ENCODE measurements around the gene TCF4.

TCF4 gene

DNA sequence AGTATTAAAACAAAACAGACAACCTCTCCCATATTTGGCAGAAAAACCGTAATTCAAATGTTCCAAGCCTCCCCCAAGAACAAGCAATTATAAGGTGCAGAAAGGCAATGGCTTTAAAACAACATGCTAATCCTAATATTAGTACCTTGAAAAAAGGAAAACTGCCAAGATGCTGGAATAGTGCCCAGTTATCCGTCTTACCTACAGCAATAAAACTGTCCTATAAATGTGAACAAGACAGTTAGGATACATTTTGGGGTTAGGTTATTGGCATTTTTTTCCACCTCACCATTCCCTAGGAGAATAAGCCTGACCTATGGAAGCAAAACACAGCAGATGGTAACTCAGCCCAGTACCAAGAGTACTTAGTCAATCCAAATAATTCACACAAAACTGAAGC lies 83.2 kb downstream of the TCF4 start:
- DNase-seq = no peak

DNA sequence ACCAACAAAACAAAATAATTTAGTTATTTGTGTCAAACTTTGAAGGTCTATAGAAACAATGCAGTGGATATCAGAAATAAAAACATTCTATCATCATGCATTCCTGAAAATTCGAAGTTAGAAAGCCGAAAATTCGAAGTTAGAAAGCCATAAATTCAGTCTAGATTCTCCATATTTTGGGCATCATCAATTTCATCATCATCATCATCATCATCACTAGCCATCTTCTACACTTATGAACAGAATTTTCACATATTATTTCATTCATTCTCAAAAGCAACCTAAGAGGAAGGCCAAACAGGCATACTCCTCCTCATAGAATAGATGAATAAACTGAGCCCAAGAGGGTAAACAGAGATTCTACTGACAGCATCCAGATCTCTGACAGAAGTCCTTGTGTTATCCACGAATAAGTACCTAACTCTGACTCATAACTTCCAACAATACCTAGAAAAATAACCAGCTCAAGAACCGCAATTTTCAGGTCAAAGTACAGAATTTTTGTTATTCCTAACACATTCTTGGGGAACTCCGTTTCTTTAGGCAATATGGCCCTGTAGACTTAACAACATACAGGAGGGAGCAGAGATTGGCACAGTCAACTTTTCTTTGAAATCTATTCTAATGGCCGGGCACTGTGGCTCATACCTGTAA lies 84.7 kb downstream of the TCF4 start:
- DNase-seq = no peak

DNA sequence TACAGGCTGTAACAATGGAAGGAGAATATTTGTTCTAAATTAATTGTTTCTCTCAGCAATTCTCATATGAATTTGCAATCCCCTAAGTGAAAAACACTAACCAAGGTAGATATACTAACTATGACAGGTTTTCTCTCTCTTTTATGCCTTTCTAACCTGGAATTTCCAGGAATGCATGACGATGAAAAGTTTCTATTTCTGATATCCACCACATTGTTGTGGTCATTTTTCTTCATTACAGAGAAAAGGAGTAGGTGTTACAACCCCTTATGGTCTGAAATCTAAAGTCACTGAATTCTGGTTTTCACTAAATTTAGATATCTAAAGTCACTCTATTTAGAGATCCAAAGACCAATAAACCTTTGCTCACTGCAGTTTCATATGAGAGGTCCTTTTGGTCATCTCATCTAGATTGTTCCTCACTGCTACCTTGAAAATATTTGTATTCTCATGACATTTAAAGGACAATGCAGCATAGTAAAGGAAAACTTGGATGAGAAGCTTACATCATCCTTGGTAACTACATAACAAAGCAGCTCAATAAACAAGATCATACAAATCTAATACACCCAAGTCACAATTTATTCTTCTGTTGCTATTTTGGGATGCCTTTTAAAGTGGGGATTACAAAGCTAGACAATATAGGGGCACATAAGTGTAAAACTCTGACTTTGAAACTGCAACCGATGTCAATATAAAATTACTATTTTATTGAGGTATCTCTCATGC lies 85.8 kb downstream of the TCF4 start:
- DNase-seq = no peak

DNA sequence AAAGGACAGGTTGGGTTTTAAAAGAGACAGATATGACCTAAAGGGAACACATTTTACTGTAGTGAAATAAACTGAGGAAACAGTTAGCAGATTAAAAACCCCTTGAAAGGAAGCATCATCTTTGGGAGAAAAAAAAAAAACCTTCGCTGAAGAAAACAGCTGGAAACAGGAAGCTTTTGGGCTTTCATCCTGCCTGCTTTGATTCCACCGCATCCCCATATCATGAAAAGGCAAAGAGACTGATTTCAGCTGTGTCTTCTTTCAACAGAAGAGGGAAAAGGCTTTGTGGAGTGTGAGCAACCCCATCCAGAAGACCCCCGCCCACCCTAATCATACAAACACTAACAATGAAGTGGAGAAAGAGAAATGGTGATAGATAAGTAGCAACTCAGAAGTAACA lies 86.4 kb downstream of the TCF4 start:
- no peak for DNase-seq

DNA sequence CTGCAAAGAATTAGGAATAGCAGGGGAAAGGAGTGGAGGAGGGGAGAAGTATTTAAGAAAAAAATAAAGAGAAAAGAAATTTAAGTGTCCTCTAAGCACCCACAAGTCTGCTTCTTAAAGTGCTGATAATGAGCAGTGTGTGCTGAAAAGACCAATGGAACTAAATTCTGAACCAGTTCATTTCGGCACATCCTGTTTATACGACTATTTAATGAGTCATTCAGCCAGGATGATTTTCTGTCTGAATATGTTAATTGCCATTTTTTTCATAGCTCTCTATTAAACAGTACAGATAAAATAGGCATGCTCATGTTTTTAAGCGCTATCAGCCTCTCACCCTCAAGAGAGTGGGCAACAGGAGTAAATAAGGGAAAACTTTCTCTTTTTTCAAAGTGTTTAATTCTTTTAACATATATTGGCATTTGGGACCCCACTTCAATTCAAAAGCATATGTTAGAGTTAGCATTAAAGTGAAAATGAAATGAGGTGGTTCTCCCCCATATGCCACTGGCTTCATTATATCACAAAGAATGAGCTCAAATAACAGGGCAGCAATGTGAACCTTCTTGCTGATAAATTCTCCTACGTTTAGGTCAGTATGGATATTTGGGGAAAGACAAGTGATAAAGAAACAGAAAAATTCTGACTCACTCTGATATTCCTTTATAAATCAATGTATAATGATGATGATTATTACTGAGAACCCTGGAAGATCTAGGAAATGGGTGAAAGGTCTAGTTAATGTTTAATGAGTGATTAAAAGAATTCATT lies 87.5 kb downstream of the TCF4 start:
- DNase-seq = no peak

DNA sequence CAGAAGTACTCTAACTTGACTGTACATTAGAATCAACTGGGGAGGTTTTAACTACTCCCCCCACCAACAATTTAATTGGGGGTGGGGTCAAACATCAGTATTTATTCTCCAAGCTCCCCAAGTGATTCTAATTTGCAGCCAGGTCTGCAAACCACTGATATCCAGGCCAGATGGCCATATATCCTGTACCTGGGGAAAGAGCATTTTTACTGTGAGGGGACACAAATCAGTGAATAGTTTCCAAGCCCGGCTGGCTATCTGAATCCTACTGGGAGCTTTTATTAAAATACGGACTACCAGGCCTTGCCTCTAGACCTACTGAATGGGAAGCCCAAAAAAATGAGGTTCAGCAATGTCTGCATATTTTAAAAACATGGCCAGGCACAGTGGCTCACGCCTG lies 88.5 kb downstream of the TCF4 start:
- no peak for DNase-seq

DNA sequence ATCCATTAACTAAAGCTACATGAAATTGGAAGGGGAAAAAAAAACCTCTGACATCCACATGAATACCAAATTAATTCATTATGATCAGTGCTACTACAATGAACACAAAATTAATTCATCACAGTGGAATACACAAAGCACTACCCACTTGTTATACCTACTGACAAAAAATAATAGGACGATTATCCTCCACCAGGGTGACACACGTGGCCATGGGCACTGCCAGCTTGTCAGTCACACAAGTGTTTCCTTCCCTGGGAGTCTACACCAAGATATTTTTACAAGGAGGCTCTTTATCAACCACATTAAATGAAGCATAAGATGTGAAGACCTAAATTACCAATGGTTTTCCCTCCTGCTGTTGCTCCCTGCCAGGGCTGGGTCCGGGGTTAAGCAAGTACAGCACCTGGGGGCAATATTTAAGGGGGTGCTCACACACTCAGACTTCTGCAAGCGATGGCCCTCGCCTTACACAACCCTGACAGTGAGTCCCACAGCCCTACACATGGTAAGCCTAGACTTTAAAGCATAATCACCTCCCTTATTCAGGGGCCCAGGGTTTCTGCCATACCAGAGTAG lies 90.1 kb downstream of the TCF4 start:
- no peak for DNase-seq

DNA sequence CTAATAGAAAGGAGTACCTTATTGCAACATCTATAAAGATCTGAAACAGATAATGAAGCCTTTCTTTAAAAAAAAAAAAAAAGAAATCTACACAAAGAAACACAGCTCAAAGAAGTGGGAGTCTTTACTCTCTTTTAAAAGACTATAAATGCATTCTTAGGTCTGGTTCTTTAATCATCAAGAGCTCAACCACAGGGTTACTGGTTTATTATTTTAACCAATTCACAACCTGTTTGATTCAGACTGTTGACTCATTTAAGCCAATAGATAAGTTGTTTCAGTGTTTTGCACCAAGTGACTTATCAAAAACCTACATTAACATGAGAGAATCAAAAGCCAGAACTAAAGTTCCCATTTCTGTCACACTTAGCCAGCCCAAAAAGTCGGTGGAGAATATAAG lies 93.1 kb downstream of the TCF4 start:
- DNase-seq = no peak

DNA sequence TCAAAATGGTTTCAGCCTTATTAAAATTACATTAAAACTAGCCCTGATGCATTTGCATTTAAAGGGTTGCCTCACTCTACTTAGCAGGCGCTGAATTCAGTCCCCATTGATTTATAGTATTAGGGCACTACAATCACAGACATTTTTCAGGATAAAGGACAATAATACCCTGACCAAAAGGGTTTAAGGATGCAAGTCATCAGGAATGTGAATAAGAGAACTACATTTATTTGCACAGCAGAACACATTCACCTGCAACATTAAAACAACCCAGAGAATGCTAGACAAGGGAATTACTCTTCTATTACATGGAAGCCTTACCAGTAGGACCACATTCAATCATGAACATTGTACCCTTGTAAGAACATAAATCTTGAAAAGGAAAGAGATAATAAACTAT lies 93.6 kb downstream of the TCF4 start:
- no peak for DNase-seq

DNA sequence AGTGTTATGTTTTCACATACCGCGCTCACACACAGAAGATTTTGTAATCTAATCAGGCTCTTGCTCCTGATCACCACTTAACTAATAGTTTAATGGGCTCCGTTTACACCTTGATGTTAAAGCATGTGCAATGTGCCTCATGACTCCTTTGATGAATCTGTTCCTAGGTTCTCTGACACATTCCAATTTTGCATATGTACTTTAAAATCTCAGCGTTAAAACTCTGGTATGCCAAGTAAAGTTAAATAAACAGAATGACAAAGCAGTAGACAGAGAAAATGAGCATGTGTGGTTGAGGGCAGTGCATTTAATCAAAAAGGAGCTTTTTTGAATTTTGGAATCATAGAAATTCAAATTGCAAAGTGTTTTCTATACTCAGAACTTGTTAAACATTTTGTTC lies 96.4 kb downstream of the TCF4 start:
- DNase-seq = no peak

DNA sequence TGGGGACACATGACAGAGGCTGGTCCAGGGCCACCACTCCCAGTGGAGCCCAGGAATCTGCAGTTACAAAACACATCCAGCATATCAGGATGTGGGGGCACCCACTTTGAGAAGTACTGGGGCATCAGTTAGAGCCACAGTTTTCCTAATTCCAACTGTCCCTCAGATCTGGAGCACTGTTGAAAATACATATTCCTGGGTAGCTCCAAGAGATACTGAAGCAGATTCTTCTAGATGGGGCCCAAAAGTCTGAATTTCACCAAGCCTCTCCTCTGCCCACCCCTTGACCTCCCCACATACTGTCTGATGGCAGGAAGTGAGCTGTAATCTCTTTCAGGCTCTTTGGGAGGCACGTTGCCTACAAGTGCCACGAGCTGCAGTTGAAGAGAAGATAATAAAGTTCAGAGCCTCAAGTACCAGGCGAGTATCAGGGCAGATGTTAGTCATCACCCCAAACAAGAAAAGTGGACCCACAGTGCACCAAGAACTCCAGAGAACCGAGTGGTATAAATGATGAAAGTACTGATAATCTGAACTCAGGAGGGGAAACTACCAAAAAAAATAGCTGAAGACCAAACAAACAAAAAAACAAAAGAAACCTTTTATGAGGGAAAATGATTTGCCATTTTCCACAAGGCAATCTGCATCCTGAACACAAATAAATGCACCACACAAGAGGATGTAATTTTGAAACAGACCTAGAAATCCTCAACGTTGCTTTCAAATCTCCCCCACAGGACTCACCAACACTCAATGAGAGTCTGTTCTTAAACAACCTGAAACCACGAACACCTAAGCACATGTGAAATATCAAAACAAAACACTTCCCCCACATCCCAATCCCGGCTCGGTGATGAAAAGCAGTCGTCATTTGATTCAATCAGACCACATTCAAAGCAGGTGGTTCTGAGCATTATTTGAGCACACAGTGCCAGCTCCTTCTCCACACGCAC lies 98.7 kb downstream of the TCF4 start:
- no peak for DNase-seq

DNA sequence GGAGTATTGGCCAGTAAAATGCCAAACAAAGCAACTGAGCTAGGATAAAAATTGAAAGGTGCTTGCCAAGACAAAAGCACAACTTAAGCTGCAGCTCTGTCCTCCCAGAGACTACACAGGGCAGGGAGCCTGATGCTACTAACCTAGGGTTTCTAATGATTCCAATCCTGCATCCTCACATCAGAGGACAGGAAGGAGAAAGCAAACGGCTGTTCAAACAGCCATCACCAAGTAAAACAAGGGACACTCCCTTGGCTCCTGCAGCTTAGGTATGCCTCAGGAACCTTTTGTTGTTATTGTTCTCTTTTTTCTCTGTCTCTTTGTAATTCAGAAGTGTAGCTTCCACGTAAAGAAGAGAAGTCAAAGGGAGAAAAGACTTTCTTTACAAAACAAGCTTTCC lies 99.5 kb downstream of the TCF4 start:
- DNase-seq = no peak

DNA sequence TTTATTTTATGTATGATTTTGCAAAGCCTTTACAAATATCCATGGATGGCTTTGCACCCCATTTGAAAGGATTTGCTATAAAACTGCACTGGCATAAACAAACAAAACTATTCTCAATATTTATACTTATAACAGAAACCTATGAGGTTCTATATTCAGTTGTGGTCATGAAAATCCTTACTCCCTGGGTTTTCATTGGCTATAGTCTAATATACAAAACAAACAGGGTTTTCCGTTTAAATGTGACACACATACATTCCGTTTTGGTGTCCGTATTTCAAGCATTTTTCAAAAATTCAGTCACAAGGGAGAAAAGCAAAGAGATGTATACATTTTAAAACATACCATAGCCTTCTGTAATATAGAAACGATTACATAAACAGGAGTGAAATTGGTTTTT lies 100.0 kb downstream of the TCF4 start:
- no peak for DNase-seq

DNA sequence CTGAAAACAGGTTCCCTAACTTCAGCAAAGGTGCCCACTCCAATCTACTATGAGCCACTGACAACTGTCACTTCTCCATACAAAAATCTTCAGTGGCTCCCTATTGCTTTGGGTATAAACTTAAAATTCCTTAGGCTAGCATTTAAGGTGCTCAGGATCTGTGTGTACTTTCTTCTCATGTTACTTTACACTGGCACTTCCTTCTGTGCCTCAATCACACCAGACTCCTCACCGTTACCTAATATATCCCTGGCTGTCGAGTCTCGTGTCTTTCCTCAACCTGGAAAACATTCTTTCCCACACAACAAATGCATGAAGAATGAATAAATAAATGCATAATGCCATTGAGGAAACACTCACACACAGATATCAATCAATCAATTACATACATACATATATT lies 101.1 kb downstream of the TCF4 start:
- no peak for DNase-seq

DNA sequence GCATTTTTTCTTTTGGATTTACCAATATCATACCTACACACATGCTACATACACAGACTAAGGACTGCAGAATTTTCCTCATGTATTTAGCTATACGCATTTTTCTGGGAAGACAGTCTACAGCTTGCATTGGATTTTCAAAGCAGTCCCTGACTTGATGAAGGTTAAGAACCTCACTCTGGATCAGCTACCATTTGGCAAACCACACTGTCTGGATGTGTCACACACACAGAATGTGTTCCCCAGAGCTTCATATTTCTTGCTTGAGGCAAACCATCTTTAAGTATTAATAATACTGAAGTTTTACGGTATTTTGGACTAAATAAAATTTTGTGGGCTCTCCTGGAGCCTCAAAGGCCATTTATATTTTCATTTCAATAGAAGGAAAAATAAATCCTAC lies 102.3 kb downstream of the TCF4 start:
- DNase-seq = no peak

DNA sequence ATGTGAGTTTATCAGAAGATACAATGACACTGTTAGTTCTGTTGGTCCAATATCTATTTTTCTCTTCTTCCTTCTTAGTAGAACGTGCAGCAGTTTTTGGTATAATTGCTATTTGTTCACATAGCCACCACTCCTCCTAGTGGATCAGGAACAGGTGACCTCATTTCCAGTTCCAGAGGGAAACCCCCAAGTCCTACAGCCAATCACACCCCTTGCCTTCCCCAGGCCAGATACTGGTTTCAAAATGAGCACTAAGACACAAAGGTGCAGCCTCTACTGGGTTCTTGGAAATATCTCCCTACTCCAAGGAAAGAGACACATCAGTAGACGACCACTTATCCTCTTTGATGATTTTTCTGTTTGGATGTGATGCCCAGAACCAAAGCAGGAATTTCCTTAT lies 103.2 kb downstream of the TCF4 start:
- no peak for DNase-seq

DNA sequence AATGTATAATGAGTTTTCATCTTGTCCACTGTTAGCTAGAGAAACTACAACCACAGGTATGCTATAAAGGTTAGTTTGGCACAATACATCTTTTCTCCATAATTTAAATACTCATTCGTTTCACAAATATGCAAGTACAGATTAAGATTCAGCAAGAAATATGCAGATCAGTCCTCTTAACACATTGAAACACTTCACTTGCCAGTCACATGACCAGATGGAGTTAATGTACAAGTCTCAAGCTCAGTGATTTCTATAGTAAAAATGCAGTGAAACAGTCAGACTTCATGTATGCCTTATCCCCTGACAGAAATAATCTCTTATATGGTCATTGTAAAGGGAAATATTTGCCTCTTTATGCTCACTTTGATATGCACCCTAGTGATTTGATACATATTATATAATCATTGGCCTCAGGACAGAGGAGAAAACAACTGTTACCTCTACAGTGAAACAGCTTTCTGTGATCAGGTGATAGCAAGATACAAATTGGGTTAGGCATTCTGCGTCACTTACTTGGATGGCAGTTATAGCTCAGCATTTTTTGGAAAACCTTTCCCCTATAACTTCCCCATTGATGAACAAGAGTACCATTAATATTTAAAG lies 104.6 kb downstream of the TCF4 start:
- DNase-seq = no peak

DNA sequence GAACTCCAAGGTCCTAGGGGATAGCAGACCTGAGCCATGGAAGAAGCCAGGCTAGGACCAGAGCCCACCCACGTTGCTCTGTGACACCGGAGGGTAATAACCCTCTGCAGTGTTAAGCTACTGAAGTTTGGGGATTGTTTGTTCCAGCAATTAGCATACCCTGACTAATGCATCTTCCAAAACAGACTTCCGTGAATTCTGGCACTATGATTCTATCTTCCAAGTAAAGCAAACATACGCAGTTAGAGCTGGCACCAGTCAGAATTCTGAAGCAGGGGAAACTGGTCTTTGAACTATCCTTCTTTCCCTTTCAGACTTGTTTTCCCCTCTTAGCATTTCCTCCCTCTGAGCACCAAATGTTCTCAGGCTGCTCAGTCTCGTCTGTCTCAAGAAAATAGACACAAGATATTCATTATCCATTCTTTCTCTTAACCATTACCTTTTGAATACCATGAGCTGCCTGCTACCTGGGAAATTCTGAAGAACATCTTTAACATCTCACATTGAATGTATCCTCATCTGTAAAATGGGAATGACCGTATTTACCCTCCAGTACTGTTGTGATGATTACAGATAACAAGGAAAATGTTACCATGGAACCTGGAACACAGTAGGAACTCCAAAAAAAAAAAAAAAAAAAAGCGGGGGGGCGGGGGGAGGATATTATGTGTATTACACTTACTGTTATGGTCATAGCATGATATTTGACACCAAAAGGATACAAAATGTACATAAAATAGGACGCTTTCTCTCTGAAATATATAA lies 108.2 kb downstream of the TCF4 start:
- DNase-seq = no peak

DNA sequence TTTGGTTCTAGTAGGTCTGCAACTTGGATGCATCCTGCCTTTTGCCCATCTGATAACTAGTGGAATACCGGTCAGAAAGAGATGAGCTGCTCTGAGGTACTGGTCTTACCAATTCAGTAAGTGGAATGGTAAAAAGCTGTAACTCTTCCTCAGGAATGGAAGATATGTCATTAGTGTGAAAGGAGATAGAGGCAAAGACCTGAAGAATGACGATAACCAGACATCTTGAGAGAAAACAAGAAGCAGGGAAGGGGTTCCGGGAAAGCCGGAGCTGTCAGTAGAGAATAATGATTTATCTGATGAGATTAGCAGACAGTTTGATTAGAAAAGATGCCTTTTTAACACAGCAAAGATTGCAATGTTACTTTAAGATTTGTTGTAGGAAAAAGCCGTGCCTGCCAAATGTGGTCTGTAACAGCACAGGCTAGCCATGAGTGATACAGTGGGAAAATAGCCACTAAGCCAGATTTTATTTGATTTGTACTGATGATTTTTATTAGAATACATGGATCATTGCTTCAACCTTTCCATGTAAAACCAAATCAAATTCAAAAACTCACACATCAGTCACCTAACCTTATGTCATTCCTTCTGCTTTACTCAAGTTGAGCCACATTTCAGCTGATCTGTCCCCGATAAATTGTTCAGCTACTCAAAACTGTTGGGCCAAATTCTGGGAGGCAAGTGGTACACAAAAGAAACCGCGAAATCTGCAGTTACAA lies 110.0 kb downstream of the TCF4 start:
- DNase-seq = no peak

DNA sequence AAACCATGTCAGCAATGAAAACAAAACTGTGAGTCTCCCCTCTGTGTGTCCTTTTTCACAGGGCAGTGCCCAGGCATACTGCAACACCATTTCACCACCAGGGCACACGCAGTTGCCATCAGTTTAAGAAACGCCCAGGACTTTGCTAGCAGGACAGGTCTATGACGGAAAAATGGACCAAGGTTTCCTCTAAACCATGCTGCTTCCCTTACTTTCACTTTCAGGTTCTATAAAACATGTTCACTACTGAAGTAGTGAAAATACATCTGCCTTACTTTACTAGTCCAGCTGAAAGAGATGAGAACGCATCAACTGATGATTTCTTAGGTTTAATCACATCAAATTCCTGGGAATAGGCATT lies 110.5 kb downstream of the TCF4 start:
- DNase-seq = no peak
